ENCODE results near the gene GRIK4.

GRIK4 gene

GRCh38 chr11:120720760-120721159, 209.2 kb downstream of the GRIK4 start:
- Histone ChIP-seq H3K4me1 (ENCODE audit: control insufficient read depth, low read length) (peaks cover 1% of the 10 kb centered on the region), H3K4me3 (ENCODE audit: low read length) (no peak overlapping the region), H3K9me2 (replicated peaks; ENCODE audit: control insufficient read depth, low read length) (no peaks in the 10 kb centered on the region), H3F3A (ENCODE audit: control insufficient read depth, insufficient read depth) (no peaks in the 10 kb centered on the region), H3K4me2 (ENCODE audit: low read length) (no peak overlapping the region), H3K9me3 (ENCODE audit: control insufficient read depth, insufficient read depth, low read length) (no peaks in the 10 kb centered on the region), H3K27ac (ENCODE audit: low read depth, low read length) (no peak overlapping the region), H3K36me3 (ENCODE audit: control insufficient read depth, low read length) (no peaks in the 10 kb centered on the region), H3K79me2 (ENCODE audit: control insufficient read depth, low read length) (no peaks in the 10 kb centered on the region), H4K20me1 (ENCODE audit: control insufficient read depth, insufficient read depth, low read depth, low read length) (no peaks in the 10 kb centered on the region), H3K27me3 (ENCODE audit: control insufficient read depth, low read length) (no peaks in the 10 kb centered on the region)
- no peak for TF ChIP-seq CTCF (IDR thresholded peaks at IDR 0.05; ENCODE audit: low read depth, low read length, poor library complexity, severe bottlenecking)
- no peak for TF ChIP-seq EZH2phosphoT487 (IDR thresholded peaks at IDR 0.05; ENCODE audit: borderline replicate concordance, low read length)

- no peaks in the 10 kb centered on the region for H4K20me1 ChIP-seq (ENCODE audit: control insufficient read depth, insufficient read depth, low read depth, low read length)
- no peaks in the 10 kb centered on the region for H3K79me2 ChIP-seq (ENCODE audit: control insufficient read depth, low read length)
- H3F3A ChIP-seq (ENCODE audit: control insufficient read depth, insufficient read depth): no peaks in the 10 kb centered on the region
- no peaks in the 10 kb centered on the region for H3K9me2 ChIP-seq (replicated peaks; ENCODE audit: control insufficient read depth, low read length)
- 0 out of 2 replicates have a peak, but pooled peaks cover 2% of the 10 kb centered on the region for H3K27me3 ChIP-seq (ENCODE audit: control insufficient read depth, low read length)
- no peaks in the 10 kb centered on the region for H3K4me1 ChIP-seq (ENCODE audit: control insufficient read depth, low read length)
- TF ChIP-seq CTCF (IDR thresholded peaks at IDR 0.05; ENCODE audit: low read depth, low read length, poor library complexity, severe bottlenecking) (no peak), EZH2phosphoT487 (IDR thresholded peaks at IDR 0.05; ENCODE audit: borderline replicate concordance, low read length) (no peak)
- no peak overlapping the region for H3K27ac ChIP-seq (ENCODE audit: low read depth, low read length)
- H3K36me3 ChIP-seq (ENCODE audit: control insufficient read depth, low read length): no peaks in the 10 kb centered on the region
- no peak overlapping the region for H3K4me3 ChIP-seq (ENCODE audit: low read length)
- no peak overlapping the region for H3K4me2 ChIP-seq (ENCODE audit: low read length)
- no peaks in the 10 kb centered on the region for H3K9me3 ChIP-seq (ENCODE audit: control insufficient read depth, insufficient read depth, low read length)
These were observed 211.0 kb downstream of the GRIK4 start for GRCh38 chr11:120722524-120722923.

GRCh38 chr11:120723751-120724150, 212.2 kb downstream of the GRIK4 start:
- Histone ChIP-seq H3K9me3 (ENCODE audit: control insufficient read depth, insufficient read depth, low read length) (no peaks in the 10 kb centered on the region), H3F3A (ENCODE audit: control insufficient read depth, insufficient read depth) (no peaks in the 10 kb centered on the region), H3K27ac (ENCODE audit: low read depth, low read length) (no peak overlapping the region), H3K27me3 (ENCODE audit: control insufficient read depth, low read length) (0 out of 2 replicates have a peak, but pooled peaks cover 2% of the 10 kb centered on the region), H3K9me2 (replicated peaks; ENCODE audit: control insufficient read depth, low read length) (no peaks in the 10 kb centered on the region), H3K36me3 (ENCODE audit: control insufficient read depth, low read length) (no peaks in the 10 kb centered on the region), H3K4me1 (ENCODE audit: control insufficient read depth, low read length) (no peaks in the 10 kb centered on the region), H4K20me1 (ENCODE audit: control insufficient read depth, insufficient read depth, low read depth, low read length) (no peaks in the 10 kb centered on the region), H3K4me3 (ENCODE audit: low read length) (no peak overlapping the region), H3K4me2 (ENCODE audit: low read length) (no peak overlapping the region), H3K79me2 (ENCODE audit: control insufficient read depth, low read length) (no peaks in the 10 kb centered on the region)
- TF ChIP-seq EZH2phosphoT487 (IDR thresholded peaks at IDR 0.05; ENCODE audit: borderline replicate concordance, low read length) (no peak), CTCF (IDR thresholded peaks at IDR 0.05; ENCODE audit: low read depth, low read length, poor library complexity, severe bottlenecking) (no peak)

Data from DOHH2 (cell line).